Measurements from ENCODE around the gene NDUFB1.

Gene NDUFB1

GRCh38 chr14:92109490-92109889 lies 12.0 kb downstream of the NDUFB1 start:
- no peak for FAIRE-seq

GRCh38 chr14:92108345-92109254 lies 12.9 kb downstream of the NDUFB1 start:
- no peak for TF ChIP-seq CTCF (IDR thresholded peaks at IDR 0.05; ENCODE audit: insufficient read depth, missing control alignments)
- no peak for FAIRE-seq
- DNase-seq (ENCODE audit: insufficient read length, low spot score): no peak

More at GRCh38 chr14:92109490-92109889, 12.0 kb downstream of the NDUFB1 start:
- no peak for TF ChIP-seq CTCF (IDR thresholded peaks at IDR 0.05; ENCODE audit: insufficient read depth, missing control alignments)
- DNase-seq (ENCODE audit: insufficient read length, low spot score): no peak

GRCh38 chr14:92106143-92106926 lies 15.2 kb downstream of the NDUFB1 start, which contains the start of gene ATXN3:
ATXN3 (minus strand) TSS chr14:92106582; CDS start chr14:92106552, 30 bp downstream.
- FAIRE-seq (peak; percentile 29), DNase-seq (ENCODE audit: insufficient read length, low spot score) (peak; percentile 85)
- TF ChIP-seq CTCF (IDR thresholded peaks at IDR 0.05; ENCODE audit: insufficient read depth, missing control alignments): peak; percentile 78

- no peak for TF ChIP-seq CTCF (IDR thresholded peaks at IDR 0.05; ENCODE audit: insufficient read depth, missing control alignments)
- DNase-seq (ENCODE audit: insufficient read length, low spot score): no peak
- FAIRE-seq: no peak
Measured at GRCh38 chr14:92105893-92106142, 15.7 kb downstream of the NDUFB1 start.

GRCh38 chr14:92105073-92105892 lies 16.2 kb downstream of the NDUFB1 start:
- no peak for TF ChIP-seq CTCF (IDR thresholded peaks at IDR 0.05; ENCODE audit: insufficient read depth, missing control alignments)
- FAIRE-seq (no peak), DNase-seq (ENCODE audit: insufficient read length, low spot score) (no peak)

GRCh38 chr14:92103363-92103989 lies 18.0 kb downstream of the NDUFB1 start:
- DNase-seq (ENCODE audit: insufficient read length, low spot score) (no peak), FAIRE-seq (no peak)
- no peak for TF ChIP-seq CTCF (IDR thresholded peaks at IDR 0.05; ENCODE audit: insufficient read depth, missing control alignments)

Data from D721Med (cell line).